WTC11 (cell line): Measurements from ENCODE around the gene FBRS.

Experiments
- ATF2 ChIP-seq: sonication (generic); formaldehyde crosslinking; IDR thresholded peaks from 2 replicates; pipeline ENCODE4 v1.8.1; 2022; ENCODE audit warnings: low read depth, missing genetic modification reagents, borderline replicate concordance
- ATF3 ChIP-seq: sonication (generic); formaldehyde crosslinking; conservative IDR thresholded peaks from 2 replicates; pipeline ENCODE4 v1.8.1; 2022; ENCODE audit warnings: mild to moderate bottlenecking, missing genetic modification reagents
- CDX4 ChIP-seq: fragments of 250-450 bp; sonication (Bioruptor Pico); IDR thresholded peaks from 2 replicates; pipeline ENCODE4 v1.9.0; 2021; ENCODE audit warnings: moderate library complexity, mild to moderate bottlenecking, inconsistent platforms, borderline replicate concordance
- CTCF ChIP-seq: fragments of 200-600 bp; IDR thresholded peaks from 2 replicates; pipeline ENCODE4 v1.8.0; 2022; ENCODE audit warnings: antibody characterized with exemption
- ESRRA ChIP-seq: sonication (generic); formaldehyde crosslinking; IDR thresholded peaks from 2 replicates; pipeline ENCODE4 v1.8.1; 2022; ENCODE audit warnings: mild to moderate bottlenecking, missing genetic modification reagents, borderline replicate concordance
- ETV6 ChIP-seq: sonication (generic); formaldehyde crosslinking; IDR thresholded peaks from 2 replicates; pipeline ENCODE4 v1.8.1; 2022; ENCODE audit warnings: mild to moderate bottlenecking, missing genetic modification reagents
- MXD4 ChIP-seq: fragments of 250-450 bp; sonication (Bioruptor Pico); IDR thresholded peaks from 2 replicates; pipeline ENCODE4 v1.8.0; 2021; ENCODE audit warnings: mild to moderate bottlenecking, moderate library complexity, borderline replicate concordance
- NFATC4 ChIP-seq: fragments of 250-450 bp; sonication (Bioruptor Pico); IDR thresholded peaks from 2 replicates; pipeline ENCODE4 v1.9.0; 2021; ENCODE audit warnings: mild to moderate bottlenecking
- NFYB ChIP-seq: sonication (generic); formaldehyde crosslinking; conservative IDR thresholded peaks from 2 replicates; pipeline ENCODE4 v1.8.0; 2022; ENCODE audit warnings: low read depth, missing genetic modification reagents
- SMAD3 ChIP-seq: sonication (generic); formaldehyde crosslinking; IDR thresholded peaks from 2 replicates; pipeline ENCODE4 v1.8.0; 2022; ENCODE audit warnings: missing genetic modification reagents, mild to moderate bottlenecking, borderline replicate concordance
- USF2 ChIP-seq: sonication (generic); formaldehyde crosslinking; IDR thresholded peaks from 2 replicates; pipeline ENCODE4 v1.8.1; 2023; ENCODE audit warnings: mild to moderate bottlenecking, missing genetic modification reagents, moderate library complexity
- ZBTB43 ChIP-seq: sonication (generic); formaldehyde crosslinking; IDR thresholded peaks from 2 replicates; pipeline ENCODE4 v1.8.1; 2023; ENCODE audit warnings: mild to moderate bottlenecking, missing genetic modification reagents

GRCh38 chr16:30668393-30668792, 10.2 kb downstream of the FBRS start:
- TF ChIP-seq CTCF, result no peak
- TF ChIP-seq ETV6 (CRISPR knock-in tag), result no peak
- TF ChIP-seq ATF3 (CRISPR knock-in tag), result no peak
- no peak for TF ChIP-seq NFATC4 (CRISPR knock-in tag)
- TF ChIP-seq MXD4 (CRISPR knock-in tag), result no peak
- no peak for TF ChIP-seq SMAD3 (CRISPR knock-in tag)
- TF ChIP-seq ZBTB43, result no peak
- TF ChIP-seq CDX4 (CRISPR knock-in tag), result no peak
- TF ChIP-seq ATF2 (CRISPR knock-in tag), result no peak
- no peak for TF ChIP-seq NFYB (CRISPR knock-in tag)
- no peak for TF ChIP-seq ESRRA (CRISPR knock-in tag)
- no peak for TF ChIP-seq USF2 (CRISPR knock-in tag)
